HCT116 (cell line): ENCODE data around the gene WNT7B. TPM values are rescaled to one million over a fixed set of nuclear protein-coding genes. Genes with fewer than 3 reads are reported as not detected.

ENCODE experiments used
- ATAC-seq: fragments of 200-7000 bp; cut with Tn5 transposase; 2 replicates; pipeline ENCODE4 v1.9.1; 2020; ENCODE audit warnings: mild to moderate bottlenecking, moderate library complexity
- BruUV-seq: library from RNA; stranded (reverse); fragments of 400-500 nt; replicated peaks from 2 replicates; lab custom pipeline; 2021; lab: Mats Ljungman, UMichigan
- CTCF ChIA-PET: fragments of 300-600 bp; sonication (Branson Sonifier 250); formaldehyde crosslinking; loops from one replicate; lab custom pipeline; 2021; ENCODE audit warnings: antibody characterized with exemption; lab: Charles Lee
- POLR2A ChIA-PET: fragments of 300-600, 350-600 bp; sonication (Branson Sonifier 250); formaldehyde crosslinking; loops from one replicate; lab custom pipeline; 2021; ENCODE audit warnings: antibody characterized with exemption; lab: Charles Lee
- RAD21 ChIA-PET, 2 experiments: fragments of 300-600 bp; sonication (Branson Sonifier 250); formaldehyde crosslinking; loops; one replicate each; lab custom pipeline; 2023; ENCODE audit warnings: low total read pairs in 2 of 2; ENCODE audit not compliant: uncharacterized antibody in 2 of 2, unreplicated experiment in 2 of 2, low non-redundant PET in 1 of 2; lab: Charles Lee
- DNase-seq: peaks from one replicate; pipeline ENCODE4 v3.0.0-alpha.2; 2010; ENCODE audit warnings: low read depth, low spot score
- H2AFZ ChIP-seq: fragments of 200-600 bp; shearing (Covaris generic), sonication (generic); 2 replicates; pipeline ENCODE4 v1.6.1; 2017; ENCODE audit warnings: low read depth, mixed run types, mixed read lengths, antibody characterized with exemption, low read length; ENCODE audit not compliant: poor library complexity, severe bottlenecking
- H3K27ac ChIP-seq: 2 replicates; pipeline ENCODE4 v1.5.1; 2012; ENCODE audit warnings: low read depth, low read length
- H3K27me3 ChIP-seq: fragments of 200-600 bp; sonication (generic); 2 replicates; pipeline ENCODE4 v1.6.1; 2016; ENCODE audit warnings: mixed run types, low read length, mixed read lengths; ENCODE audit not compliant: insufficient read depth
- H3K36me3 ChIP-seq, 2 experiments: fragments of 200-500 bp in 1 of 2; fragments of 200-600 bp in 1 of 2; sonication (Bioruptor generic) in 1 of 2; sonication (generic) in 1 of 2; 2 replicates each; pipeline versions ENCODE4 v1.5.1 to v1.6.1; 2014 to 2016; ENCODE audit warnings: low read length in 2 of 2, inconsistent platforms in 1 of 2, mixed read lengths in 1 of 2, mixed run types in 1 of 2; ENCODE audit not compliant: insufficient read depth in 2 of 2, control insufficient read depth in 1 of 2
- H3K4me1 ChIP-seq, 2 experiments: fragments of 200-600 bp in 1 of 2; sonication (generic) in 1 of 2; 2 replicates each; pipeline versions ENCODE4 v1.5.1 to v1.6.1; 2012 to 2017; ENCODE audit warnings: low read length in 2 of 2, inconsistent platforms in 1 of 2, mild to moderate bottlenecking in 1 of 2, mixed read lengths in 1 of 2, mixed run types in 1 of 2, moderate library complexity in 1 of 2; ENCODE audit not compliant: insufficient read depth in 2 of 2, control insufficient read depth in 1 of 2
- H3K4me2 ChIP-seq: fragments of 200-600 bp; sonication (generic); 2 replicates; pipeline ENCODE4 v1.6.1; 2017; ENCODE audit warnings: mixed run types, low read length, mixed read lengths
- H3K4me3 ChIP-seq, 2 experiments: fragments of 200-600 bp in 1 of 2; sonication (generic) in 1 of 2; replicated peaks in 1 of 2; 2 replicates each; pipeline ENCODE4 v1.5.1; 2011 to 2016; ENCODE audit warnings: low read length in 2 of 2, control low read depth in 1 of 2, low read depth in 1 of 2, mild to moderate bottlenecking in 1 of 2, mixed read lengths in 1 of 2, mixed run types in 1 of 2
- H3K79me2 ChIP-seq: fragments of 200-600 bp; sonication (generic); 2 replicates; pipeline ENCODE4 v1.6.1; 2017; ENCODE audit warnings: mild to moderate bottlenecking, mixed run types, low read length, moderate library complexity, mixed read lengths; ENCODE audit not compliant: insufficient read depth
- H3K9ac ChIP-seq: fragments of 200-600 bp; sonication (generic); 2 replicates; pipeline ENCODE4 v1.6.1; 2016; ENCODE audit warnings: low read length, mixed read lengths
- H3K9me2 ChIP-seq: fragments of 200-600 bp; sonication (generic), shearing (Covaris generic); 2 replicates; pipeline ENCODE4 v1.6.1; 2017; ENCODE audit warnings: mixed run types, mild to moderate bottlenecking, moderate library complexity; ENCODE audit not compliant: insufficient read depth
- H3K9me3 ChIP-seq, 2 experiments: fragments of 200-500 bp in 1 of 2; fragments of 200-600 bp in 1 of 2; sonication (Bioruptor generic) in 1 of 2; sonication (generic) in 1 of 2; 2 replicates each; pipeline ENCODE4 v1.6.1; 2014 to 2017; ENCODE audit warnings: low read length in 2 of 2, mixed read lengths in 2 of 2, inconsistent platforms in 1 of 2, low read depth in 1 of 2, mild to moderate bottlenecking in 1 of 2, mixed run types in 1 of 2, moderate library complexity in 1 of 2; ENCODE audit not compliant: control insufficient read depth in 1 of 2, insufficient read depth in 1 of 2
- H4K20me1 ChIP-seq: fragments of 200-600 bp; sonication (generic), shearing (Covaris generic); 2 replicates; pipeline ENCODE4 v1.6.1; 2017; ENCODE audit warnings: mixed run types, mild to moderate bottlenecking, moderate library complexity; ENCODE audit not compliant: insufficient read depth
- ATF3 ChIP-seq: IDR thresholded peaks from 2 replicates; pipeline ENCODE4 v1.6.1; 2012
- EGR1 ChIP-seq: IDR thresholded peaks from 2 replicates; pipeline ENCODE4 v1.6.1; 2012; ENCODE audit warnings: low read depth
- REST ChIP-seq: IDR thresholded peaks from 2 replicates; pipeline ENCODE4 v1.6.1; 2012; ENCODE audit warnings: low read depth
- SIN3A ChIP-seq: IDR thresholded peaks from 2 replicates; pipeline ENCODE4 v1.6.1; 2012; ENCODE audit warnings: low read depth
- YY1 ChIP-seq: IDR thresholded peaks from 2 replicates; pipeline ENCODE4 v1.6.1; 2011; ENCODE audit warnings: low read length, low read depth, moderate library complexity, mild to moderate bottlenecking; ENCODE audit not compliant: insufficient replicate concordance; ENCODE audit errors: extremely low read depth
- intact Hi-C: fragments of 100-400 bp; cut with micrococcal nuclease; formaldehyde crosslinking; loops from 2 replicates; pipeline ENCODE4 v1.10.0; 2022
- total RNA-seq: library from RNA; stranded (reverse); gene quantifications from one replicate; pipeline ENCODE4 v1.2.1, GENCODE V29; 2021; ENCODE audit not compliant: unreplicated experiment

WNT7B gene
- total RNA-seq, 1 experiment from 2014 or later = 10.5 TPM

- intact Hi-C loops = no loop called here
- Histone ChIP-seq H3K27ac (no peak overlapping the region), H3K79me2 (no peaks in the 10 kb centered on the region), H3K4me3 (no peak overlapping the region), H3K4me2 (no peak overlapping the region), H4K20me1 (no peaks in the 10 kb centered on the region), H3K9me3 (no peaks in the 10 kb centered on the region), H3K36me3 (no peaks in the 10 kb centered on the region), H3K27me3 (no peaks in the 10 kb centered on the region), H3K9me2 (no peaks in the 10 kb centered on the region), H2AFZ (no peak overlapping the region), H3K4me1 (peaks cover 4 to 14% of the 10 kb centered on the region in 2 experiments), H3K9ac (no peak overlapping the region)
- ChIA-PET POLR2A (no interaction called here), CTCF (no interaction called here), RAD21 (no interaction called here)
- no peak for TF ChIP-seq ATF3
- no peak for TF ChIP-seq YY1
- no peak for TF ChIP-seq REST
- no peak for TF ChIP-seq EGR1
- no peak for TF ChIP-seq SIN3A
- DNase-seq (no peak), ATAC-seq (no peak)
- BruUV-seq = no TSS peak
Measured at GRCh38 chr22:45879552-45879949, 97.4 kb downstream of the WNT7B start.
